Activated CD4-positive, alpha-beta T cell treated with anti-CD3 and anti-CD28 coated beads for 1 hour (primary cell): ENCODE data around the gene RBBP8NL.

Experiments used
- DNase-seq: peaks from one replicate; pipeline ENCODE4 v3.0.0-alpha.2; 2020

RBBP8NL gene

GRCh38 chr20:62418709-62419487 is 8.4 kb downstream of the RBBP8NL start:
- no peak for DNase-seq

- no peak for DNase-seq
Measured at GRCh38 chr20:62417981-62418708, 9.2 kb downstream of the RBBP8NL start.

GRCh38 chr20:62416651-62417637 is 10.4 kb downstream of the RBBP8NL start:
- DNase-seq, result no peak

- DNase-seq, result no peak
Measured at GRCh38 chr20:62415354-62416111, 11.8 kb downstream of the RBBP8NL start.

GRCh38 chr20:62413896-62414481 is 13.3 kb downstream of the RBBP8NL start:
- no peak for DNase-seq

- DNase-seq, result no peak
Measured at GRCh38 chr20:62413025-62413570, 14.2 kb downstream of the RBBP8NL start.

GRCh38 chr20:62412194-62413024 is 14.9 kb downstream of the RBBP8NL start:
- no peak for DNase-seq

GRCh38 chr20:62411479-62412193 is 15.7 kb downstream of the RBBP8NL start:
- no peak for DNase-seq

GRCh38 chr20:62410746-62411478 is 16.4 kb downstream of the RBBP8NL start:
- no peak for DNase-seq

GRCh38 chr20:62409931-62410745 is 17.2 kb downstream of the RBBP8NL start:
- DNase-seq, result no peak

- no peak for DNase-seq
Measured at GRCh38 chr20:62409086-62409853, 18.1 kb downstream of the RBBP8NL start.

- no peak for DNase-seq
Measured at GRCh38 chr20:62408640-62409039, 18.7 kb downstream of the RBBP8NL start.

GRCh38 chr20:62408055-62408454 is 19.3 kb downstream of the RBBP8NL start:
- no peak for DNase-seq

GRCh38 chr20:62407221-62407992 is 19.9 kb downstream of the RBBP8NL start, which contains the start of gene CABLES2:
Gene CABLES2 (minus strand): TSS chr20:62407285. CDS start chr20:62407276, 9 bp downstream.
- peak; percentile 86 for DNase-seq

GRCh38 chr20:62406635-62407176 is 20.6 kb downstream of the RBBP8NL start:
- DNase-seq, result no peak

- DNase-seq, result no peak
Measured at GRCh38 chr20:62405981-62406513, 21.3 kb downstream of the RBBP8NL start.
